Neuronal stem cell (in vitro differentiated cells): ENCODE measurements around the gene PHF14.

Experiments
- DNase-seq: peaks from one replicate; pipeline ENCODE4 v3.0.0-alpha.2; 2013; ENCODE audit warnings: low spot score
- H2AFZ ChIP-seq: one replicate; pipeline ENCODE4 v1.6.1; 2013; ENCODE audit warnings: mild to moderate bottlenecking, low read length, inconsistent platforms
- H2AK5ac ChIP-seq: 2 replicates; pipeline ENCODE4 v1.6.1; 2013; ENCODE audit warnings: low read depth, mild to moderate bottlenecking, inconsistent platforms, low read length, moderate library complexity, mixed read lengths
- H2BK120ac ChIP-seq: 2 replicates; pipeline ENCODE4 v1.6.1; 2013; ENCODE audit warnings: low read depth, mild to moderate bottlenecking, inconsistent platforms, low read length, moderate library complexity, mixed read lengths
- H2BK12ac ChIP-seq: one replicate; pipeline ENCODE4 v1.6.1; 2013; ENCODE audit warnings: low read length, inconsistent platforms
- H2BK15ac ChIP-seq: 2 replicates; pipeline ENCODE4 v1.6.1; 2013; ENCODE audit warnings: mild to moderate bottlenecking, low read length, inconsistent platforms, mixed read lengths
- H2BK5ac ChIP-seq: one replicate; pipeline ENCODE4 v1.6.1; 2013; ENCODE audit warnings: inconsistent platforms, mild to moderate bottlenecking, low read length, moderate library complexity
- H3K14ac ChIP-seq: one replicate; pipeline ENCODE4 v1.6.1; 2013; ENCODE audit warnings: low read length, inconsistent platforms
- H3K18ac ChIP-seq: 2 replicates; pipeline ENCODE4 v1.6.1; 2013; ENCODE audit warnings: low read length, inconsistent platforms
- H3K23ac ChIP-seq: 2 replicates; pipeline ENCODE4 v1.6.1; 2013; ENCODE audit warnings: low read depth, mild to moderate bottlenecking, mixed read lengths, low read length, inconsistent platforms; ENCODE audit not compliant: poor library complexity
- H3K27ac ChIP-seq: replicated peaks from 3 replicates; pipeline ENCODE4 v1.5.1; 2013; ENCODE audit warnings: low read length, inconsistent platforms
- H3K27me3 ChIP-seq, 3 experiments: 2 replicates each; pipeline ENCODE4 v1.6.1; 2013; ENCODE audit warnings: low read length in 3 of 3, mild to moderate bottlenecking in 2 of 3, inconsistent platforms in 1 of 3, low read depth in 1 of 3, mixed read lengths in 1 of 3, moderate library complexity in 1 of 3; ENCODE audit not compliant: control insufficient read depth in 3 of 3, insufficient read depth in 3 of 3
- H3K36me3 ChIP-seq, 2 donors: replicated peaks in 1 of 2; 2 replicates each; pipeline ENCODE4 v1.6.1; 2013; ENCODE audit warnings: low read length in 2 of 2; ENCODE audit not compliant: control insufficient read depth in 2 of 2, insufficient read depth in 2 of 2
- H3K4ac ChIP-seq: 2 replicates; pipeline ENCODE4 v1.6.1; 2013; ENCODE audit warnings: inconsistent platforms, mild to moderate bottlenecking, low read length, moderate library complexity
- H3K4me1 ChIP-seq, 2 donors: 1 replicate in 1 of 2; 2 replicates in 1 of 2; pipeline ENCODE4 v1.6.1; 2013; ENCODE audit warnings: low read length in 2 of 2, low read depth in 1 of 2; ENCODE audit not compliant: control insufficient read depth in 2 of 2, insufficient read depth in 1 of 2
- H3K4me2 ChIP-seq: one replicate; pipeline ENCODE4 v1.6.1; 2013; ENCODE audit warnings: mild to moderate bottlenecking, low read length, inconsistent platforms; ENCODE audit not compliant: insufficient read depth, poor library complexity, severe bottlenecking
- H3K4me3 ChIP-seq, 2 donors: 2 replicates each; pipeline ENCODE4 v1.5.1; 2013; ENCODE audit warnings: low read length in 2 of 2, mild to moderate bottlenecking in 2 of 2, inconsistent platforms in 1 of 2, moderate library complexity in 1 of 2
- H3K79me1 ChIP-seq: one replicate; pipeline ENCODE4 v1.6.1; 2013; ENCODE audit warnings: low read depth, mild to moderate bottlenecking, inconsistent platforms, low read length, moderate library complexity
- H3K9ac ChIP-seq: one replicate; pipeline ENCODE4 v1.6.1; 2013; ENCODE audit warnings: mild to moderate bottlenecking, low read depth, low read length, inconsistent platforms; ENCODE audit not compliant: poor library complexity
- H3K9me3 ChIP-seq, 2 donors: replicated peaks in 1 of 2; 2 replicates each; pipeline versions ENCODE3 to v1.6.1; 2013; ENCODE audit warnings: low read length in 2 of 2, mild to moderate bottlenecking in 2 of 2, inconsistent platforms in 1 of 2, low read depth in 1 of 2, mixed read lengths in 1 of 2, moderate library complexity in 1 of 2; ENCODE audit not compliant: control insufficient read depth in 2 of 2, insufficient read depth in 1 of 2
- H4K8ac ChIP-seq: one replicate; pipeline ENCODE4 v1.6.1; 2013; ENCODE audit warnings: low read depth, mild to moderate bottlenecking, inconsistent platforms, low read length, moderate library complexity
- H4K91ac ChIP-seq: one replicate; pipeline ENCODE4 v1.6.1; 2013; ENCODE audit warnings: low read length, low read depth, mild to moderate bottlenecking, inconsistent platforms; ENCODE audit not compliant: poor library complexity
- WGBS, 2 donors: extraction: QIAGEN DNeasy Blood & Tissue Kit; methylation state at CpG; one replicate each; pipeline ENCODE4 v1.1.7; 2013; ENCODE audit warnings: missing lambda C conversion rate in 2 of 2, mixed read lengths in 1 of 2; ENCODE audit not compliant: insufficient read length in 2 of 2, insufficient replicate concordance in 1 of 2; ENCODE audit errors: extremely low coverage in 2 of 2; 5-methylcytosine and 5-hydroxymethylcytosine counted together

Gene PHF14

DNA sequence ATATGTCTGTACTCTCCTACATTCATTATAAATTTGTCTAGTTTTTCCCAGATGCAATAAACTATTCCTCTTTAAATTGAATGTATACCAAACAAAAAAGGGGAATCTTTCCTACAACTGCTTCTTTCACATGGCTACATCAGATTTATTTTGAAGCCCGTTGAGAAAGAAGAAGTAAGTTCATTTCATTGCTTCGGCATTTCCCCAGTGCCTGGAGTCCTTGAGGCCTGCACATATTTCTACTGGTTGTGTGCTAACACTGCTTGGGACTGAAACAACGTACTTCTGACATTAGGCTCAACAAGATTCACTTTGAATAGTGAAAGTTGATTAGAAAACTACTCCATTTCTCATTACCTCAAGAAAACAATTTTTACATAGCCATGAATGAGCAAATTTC is 201.7 kb downstream of the PHF14 start:
- H2AFZ ChIP-seq: no peak overlapping the region
- no peak overlapping the region for H3K27ac ChIP-seq
- no CpG with 5 or more reads among the region's 3 CpGs for WGBS, 2 donors
- no peak overlapping the region for H2BK5ac ChIP-seq
- no peak overlapping the region for H3K4me3 ChIP-seq
- DNase-seq: no peak
- H2BK15ac ChIP-seq: no peak overlapping the region
- no peak overlapping the region for H3K9ac ChIP-seq
- no peaks in the 10 kb centered on the region for H3K4me1 ChIP-seq
- no peak overlapping the region for H2BK120ac ChIP-seq
- H2BK12ac ChIP-seq: no peak overlapping the region
- H3K79me1 ChIP-seq: no peaks in the 10 kb centered on the region
- H3K4ac ChIP-seq: no peak overlapping the region
- no peak overlapping the region for H2AK5ac ChIP-seq
- no peak overlapping the region for H4K91ac ChIP-seq
- H3K36me3 ChIP-seq: no peaks in the 10 kb centered on the region
- no peak overlapping the region for H3K14ac ChIP-seq
- H3K27me3 ChIP-seq: no peaks in the 10 kb centered on the region
- H4K8ac ChIP-seq: no peak overlapping the region
- no peak overlapping the region for H3K23ac ChIP-seq
- no peaks in the 10 kb centered on the region for H3K9me3 ChIP-seq
- H3K4me2 ChIP-seq: no peak overlapping the region
- no peak overlapping the region for H3K18ac ChIP-seq

DNA sequence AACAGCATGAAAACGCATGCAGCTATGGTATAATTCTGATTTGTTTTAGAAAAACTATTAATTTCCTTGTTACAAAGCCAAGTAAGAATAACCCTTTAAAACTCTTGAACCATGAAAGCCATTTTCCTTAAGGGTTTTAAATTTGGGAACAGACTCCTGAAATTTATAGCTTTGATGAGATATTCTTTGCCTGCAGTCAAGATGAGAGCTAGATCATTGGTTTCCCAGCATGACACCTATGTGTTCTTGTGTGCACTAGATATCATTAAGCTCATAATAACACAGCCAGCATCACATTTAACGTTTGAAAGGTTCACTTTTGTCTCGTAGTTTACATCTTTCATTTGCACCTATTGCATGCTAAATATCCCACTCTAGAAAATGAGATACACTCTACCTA is 202.2 kb downstream of the PHF14 start:
- DNase-seq: no peak
- Histone ChIP-seq H3K27ac (no peak overlapping the region), H3K36me3 (no peaks in the 10 kb centered on the region), H3K27me3 (no peaks in the 10 kb centered on the region), H2AK5ac (no peak overlapping the region), H3K79me1 (no peaks in the 10 kb centered on the region), H3K4me2 (no peak overlapping the region), H3K23ac (no peak overlapping the region), H2BK12ac (no peak overlapping the region), H3K4me3 (no peak overlapping the region), H2AFZ (no peak overlapping the region), H3K4ac (no peak overlapping the region), H3K9me3 (no peaks in the 10 kb centered on the region), H4K91ac (no peak overlapping the region), H2BK5ac (no peak overlapping the region), H4K8ac (no peak overlapping the region), H2BK15ac (no peak overlapping the region), H3K4me1 (no peaks in the 10 kb centered on the region), H3K14ac (no peak overlapping the region), H2BK120ac (no peak overlapping the region), H3K18ac (no peak overlapping the region), H3K9ac (no peak overlapping the region)
- WGBS, 2 donors: no CpG with 5 or more reads among the region's 3 CpGs

DNA sequence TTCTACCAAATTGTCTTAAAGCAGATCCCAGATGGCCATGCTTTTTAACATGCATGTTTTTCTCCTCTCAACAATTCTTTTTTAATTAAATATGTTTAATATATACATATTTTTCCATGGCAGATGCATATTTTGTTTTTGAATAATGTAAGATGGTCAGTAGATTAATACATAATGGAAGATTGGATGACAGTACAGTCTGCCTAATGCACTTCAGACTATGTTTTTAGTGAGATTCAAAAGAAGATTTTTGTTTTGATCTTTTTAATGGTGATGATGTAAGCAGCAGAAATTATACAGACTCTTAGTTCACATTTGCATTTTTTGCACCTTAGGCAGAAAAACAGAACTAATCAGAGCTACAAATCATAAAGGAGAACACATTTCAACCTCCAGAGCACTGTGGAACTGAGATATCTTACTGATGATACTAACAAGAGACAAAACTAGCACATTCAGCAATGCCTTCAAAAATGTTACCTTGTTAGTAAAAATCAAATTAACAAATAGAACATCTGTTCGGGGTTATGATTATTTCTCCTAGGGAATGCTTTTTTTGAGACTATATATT is 203.4 kb downstream of the PHF14 start:
- DNase-seq: no peak
- H2BK15ac ChIP-seq: no peak overlapping the region
- H2BK120ac ChIP-seq: no peak overlapping the region
- no peaks in the 10 kb centered on the region for H3K4me1 ChIP-seq
- no peaks in the 10 kb centered on the region for H3K27me3 ChIP-seq
- no peak overlapping the region for H3K4me2 ChIP-seq
- no peak overlapping the region for H4K91ac ChIP-seq
- H3K14ac ChIP-seq: no peak overlapping the region
- H3K18ac ChIP-seq: no peak overlapping the region
- H3K27ac ChIP-seq: no peak overlapping the region
- no peak overlapping the region for H2AK5ac ChIP-seq
- no CpG with 5 or more reads among the region's 1 CpG for WGBS, 2 donors
- H4K8ac ChIP-seq: no peak overlapping the region
- no peak overlapping the region for H2AFZ ChIP-seq
- H3K9me3 ChIP-seq: no peaks in the 10 kb centered on the region
- H3K4me3 ChIP-seq: no peak overlapping the region
- H2BK5ac ChIP-seq: no peak overlapping the region
- no peak overlapping the region for H2BK12ac ChIP-seq
- H3K79me1 ChIP-seq: no peaks in the 10 kb centered on the region
- H3K4ac ChIP-seq: no peak overlapping the region
- H3K23ac ChIP-seq: no peak overlapping the region
- no peaks in the 10 kb centered on the region for H3K36me3 ChIP-seq
- H3K9ac ChIP-seq: no peak overlapping the region

DNA sequence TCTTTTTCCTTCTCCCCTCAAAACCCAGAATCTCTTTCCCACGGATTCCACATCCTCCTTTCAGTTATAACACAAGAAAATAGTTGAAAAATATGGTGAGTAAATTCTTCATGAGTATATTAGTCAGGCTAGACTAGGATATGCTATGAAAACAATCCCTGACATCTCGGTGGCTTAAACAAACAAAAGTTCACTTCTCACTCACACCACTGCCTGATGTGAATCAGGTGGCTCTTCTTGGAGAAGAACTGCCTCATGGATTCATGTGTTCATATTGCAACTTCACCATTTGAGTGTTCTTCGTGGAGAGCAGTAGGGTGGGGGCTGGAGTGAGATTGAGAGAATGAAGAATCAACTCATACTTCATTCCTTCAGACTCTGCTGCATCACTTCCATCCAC is 204.1 kb downstream of the PHF14 start:
- Histone ChIP-seq H3K4ac (no peak overlapping the region), H3K27me3 (no peaks in the 10 kb centered on the region), H3K36me3 (no peaks in the 10 kb centered on the region), H3K23ac (no peak overlapping the region), H4K91ac (no peak overlapping the region), H3K9ac (no peak overlapping the region), H2BK5ac (no peak overlapping the region), H2AK5ac (no peak overlapping the region), H3K27ac (no peak overlapping the region), H3K4me3 (no peak overlapping the region), H2BK120ac (no peak overlapping the region), H3K18ac (no peak overlapping the region), H3K9me3 (peaks cover 0 to 4% of the 10 kb centered on the region in 2 donors), H2BK15ac (no peak overlapping the region), H4K8ac (no peak overlapping the region), H2AFZ (no peak overlapping the region), H3K4me2 (no peak overlapping the region), H3K14ac (no peak overlapping the region), H2BK12ac (no peak overlapping the region), H3K79me1 (no peaks in the 10 kb centered on the region), H3K4me1 (no peaks in the 10 kb centered on the region)
- 100% methylated on average over 1 of the region's 3 CpGs; no CpG with 5 or more reads in 1 of the 2 donors for WGBS, 2 donors
- no peak for DNase-seq
